HepG2 (cell line): ENCODE measurements around the gene IRX4. TPM values are rescaled to one million over a fixed set of nuclear protein-coding genes. Genes with fewer than 3 reads are reported as not detected.

Source experiments
- ATAC-seq: fragments of 200-7000 bp; cut with Tn5 transposase; 3 replicates; pipeline ENCODE4 v1.9.1; 2020; ENCODE audit warnings: mild to moderate bottlenecking, moderate library complexity
- BruUV-seq: library from RNA; stranded (reverse); fragments of 400-500 nt; replicated peaks from 2 replicates; lab custom pipeline; 2021; lab: Mats Ljungman, UMichigan
- CTCF ChIA-PET: fragments of 300-600 bp; formaldehyde crosslinking; extraction: SDS; loops from one replicate; lab custom pipeline; 2021; ENCODE audit warnings: low total read pairs, inconsistent platforms, low intra/inter-chr PET ratio; lab: Yijun Ruan, JAX
- POLR2A ChIA-PET: fragments of 350-600 bp; sonication (Branson Sonifier 250); formaldehyde crosslinking; loops from one replicate; lab custom pipeline; 2020; ENCODE audit warnings: antibody characterized with exemption, inconsistent platforms; lab: Yijun Ruan, JAX
- DNase-seq: peaks from one replicate; pipeline ENCODE4 v3.0.0-alpha.2; 2015; ENCODE audit warnings: low spot score
- FAIRE-seq: peaks from 3 replicates; lab custom pipeline; 2011; peaks lifted over from hg19 to GRCh38; lab: Jason Lieb, UNC
- H2AFZ ChIP-seq: one replicate; pipeline ENCODE4 v1.6.1; 2011; ENCODE audit warnings: low read length, inconsistent platforms
- H3K27ac ChIP-seq: fragments of 300-600 bp; 3 replicates; pipeline ENCODE4 v1.8.0; 2011; ENCODE audit warnings: mixed run types, mild to moderate bottlenecking, mixed read lengths, low read length, inconsistent platforms; ENCODE audit not compliant: insufficient read depth; ENCODE audit errors: extremely low read length
- H3K27me3 ChIP-seq, 2 experiments: fragments of 200-600 bp in 1 of 2; 2 replicates in 1 of 2; 3 replicates in 1 of 2; pipeline versions ENCODE4 v1.6.0 to v1.8.0; 2011; ENCODE audit warnings: low read length in 2 of 2, mild to moderate bottlenecking in 2 of 2, moderate library complexity in 2 of 2, inconsistent platforms in 1 of 2; ENCODE audit not compliant: insufficient read depth in 2 of 2, control insufficient read depth in 1 of 2
- H3K36me3 ChIP-seq, 2 experiments: fragments of 200-600 bp in 1 of 2; replicated peaks in 1 of 2; 2 replicates in 1 of 2; 3 replicates in 1 of 2; pipeline versions ENCODE4 v1.5.1 to v1.8.0; 2011; ENCODE audit warnings: low read length in 2 of 2, inconsistent platforms in 1 of 2; ENCODE audit not compliant: insufficient read depth in 2 of 2, control insufficient read depth in 1 of 2
- H3K4me1 ChIP-seq: 2 replicates; pipeline ENCODE4 v1.5.1; 2012; ENCODE audit warnings: low read length, inconsistent platforms; ENCODE audit not compliant: insufficient read depth
- H3K4me2 ChIP-seq: 2 replicates; pipeline ENCODE4 v1.6.0; 2011; ENCODE audit warnings: low read depth, low read length, inconsistent platforms
- H3K4me3 ChIP-seq, 3 experiments: fragments of 200-600 bp in 1 of 3; sonication (generic), shearing (Covaris generic) in 1 of 3; replicated peaks in 1 of 3; 2 replicates each; pipeline ENCODE4 v1.5.1; 2011 to 2016; ENCODE audit warnings: low read length in 3 of 3, inconsistent platforms in 2 of 3, low read depth in 2 of 3, mild to moderate bottlenecking in 2 of 3, control low read depth in 1 of 3, mixed read lengths in 1 of 3; ENCODE audit not compliant: insufficient read depth in 1 of 3
- H3K79me2 ChIP-seq: one replicate; pipeline ENCODE4 v1.6.1; 2011; ENCODE audit warnings: low read length, inconsistent platforms; ENCODE audit not compliant: insufficient read depth
- H3K9ac ChIP-seq: 2 replicates; pipeline ENCODE4 v1.6.0; 2011; ENCODE audit warnings: mild to moderate bottlenecking, low read depth, low read length, inconsistent platforms; ENCODE audit not compliant: insufficient read depth
- H3K9me3 ChIP-seq: 2 replicates; pipeline ENCODE4 v1.5.1; 2012; ENCODE audit warnings: mild to moderate bottlenecking, low read length
- H4K20me1 ChIP-seq: 2 replicates; pipeline ENCODE4 v1.6.0; 2011; ENCODE audit warnings: inconsistent platforms, mild to moderate bottlenecking, low read length, moderate library complexity; ENCODE audit not compliant: insufficient read depth
- MAZ ChIP-seq, 2 experiments: sonication (generic) in 1 of 2; formaldehyde crosslinking in 1 of 2; IDR thresholded peaks; 2 replicates each; pipeline versions ENCODE4 v1.5.0 to v1.6.1; 2012 to 2020; ENCODE audit warnings: low read depth in 2 of 2, mild to moderate bottlenecking in 2 of 2, borderline replicate concordance in 1 of 2, improper control_type of control experiment in 1 of 2, low read length in 1 of 2, missing genetic modification reagents in 1 of 2, moderate library complexity in 1 of 2
- MED8 ChIP-seq: sonication (generic); formaldehyde crosslinking; IDR thresholded peaks from 2 replicates; pipeline ENCODE4 v1.8.1; 2023; ENCODE audit warnings: mild to moderate bottlenecking, missing genetic modification reagents; ENCODE audit not compliant: insufficient replicate concordance
- MLXIP ChIP-seq: sonication (generic); formaldehyde crosslinking; IDR thresholded peaks from 2 replicates; pipeline ENCODE4 v1.9.0; 2021; ENCODE audit warnings: missing genetic modification reagents, borderline replicate concordance
- POLR2AphosphoS2 ChIP-seq: IDR thresholded peaks from 2 replicates; pipeline ENCODE4 v1.6.1; 2011; ENCODE audit warnings: low read depth, low read length, improper control_type of control experiment
- RORA ChIP-seq: sonication (generic); formaldehyde crosslinking; IDR thresholded peaks from 2 replicates; pipeline ENCODE4 v1.5.0; 2020; ENCODE audit warnings: mild to moderate bottlenecking, missing genetic modification reagents, moderate library complexity
- SMYD3 ChIP-seq: sonication (generic); formaldehyde crosslinking; IDR thresholded peaks from 2 replicates; pipeline ENCODE4 v1.8.1; 2023; ENCODE audit warnings: mild to moderate bottlenecking, missing genetic modification reagents
- ZMYM3 ChIP-seq: sonication (generic); formaldehyde crosslinking; IDR thresholded peaks from 2 replicates; pipeline ENCODE4 v1.5.1; 2020; ENCODE audit warnings: mild to moderate bottlenecking, missing genetic modification reagents
- ZNF367 ChIP-seq: sonication (generic); formaldehyde crosslinking; IDR thresholded peaks from 2 replicates; pipeline ENCODE4 v1.4.0; 2020; ENCODE audit warnings: missing genetic modification reagents, borderline replicate concordance
- ZNF451 ChIP-seq: sonication (generic); formaldehyde crosslinking; IDR thresholded peaks from 2 replicates; pipeline ENCODE4 v1.5.0; 2020; ENCODE audit warnings: mild to moderate bottlenecking, missing genetic modification reagents
- ZNF605 ChIP-seq: sonication (generic); formaldehyde crosslinking; IDR thresholded peaks from 2 replicates; pipeline ENCODE4 v1.8.0; 2022; ENCODE audit warnings: mild to moderate bottlenecking, missing genetic modification reagents
- ZNF660 ChIP-seq: sonication (generic); formaldehyde crosslinking; IDR thresholded peaks from 2 replicates; pipeline ENCODE4 v1.5.1; 2020; ENCODE audit warnings: mild to moderate bottlenecking, low read depth, missing genetic modification reagents, borderline replicate concordance
- ZNF7 ChIP-seq: IDR thresholded peaks from 2 replicates; pipeline ENCODE4 v1.6.1; 2016; ENCODE audit warnings: missing biosample characterization, missing genetic modification reagents
- ZSCAN31 ChIP-seq: sonication (generic); formaldehyde crosslinking; IDR thresholded peaks from 2 replicates; pipeline ENCODE4 v1.5.0; 2020; ENCODE audit warnings: low read depth, mild to moderate bottlenecking, missing genetic modification reagents
- WGBS: methylation state at CpG from one replicate; pipeline ENCODE4 v1.1.6; 2017; ENCODE audit warnings: low lambda C conversion rate; 5-methylcytosine and 5-hydroxymethylcytosine counted together
- in situ Hi-C: cut with HindIII; loops from 2 replicates; pipeline ENCODE4 v1.10.0; 2017; ENCODE audit warnings: low pct_unique_long_range_greater_than_20kb; ENCODE audit not compliant: extremely low pct_ligation_motif_present
- intact Hi-C: fragments of 100-400 bp; cut with micrococcal nuclease; formaldehyde crosslinking; loops from one replicate; pipeline ENCODE4 v1.10.0; 2022; ENCODE audit not compliant: unreplicated experiment
- polyA plus RNA-seq, 8 experiments: library from polyadenylated mRNA; depleted of rRNA in 3 of 8; stranded (reverse) in 7 of 8; unstranded in 1 of 8; fragments of >200 nt; fragmentation: Illumina TruSeq in 4 of 8; extraction: Trizol in 4 of 8; gene quantifications; 2 replicates each; pipeline versions ENCODE4 v1.2.1 to v1.2.3, GENCODE V29; 2011 to 2016; ENCODE audit warnings: low read depth in 4 of 8, missing spikeins in 1 of 8, mixed read lengths in 1 of 8; ENCODE audit not compliant: insufficient read depth in 1 of 8
- total RNA-seq, 5 experiments: library from RNA; depleted of rRNA; stranded (reverse); fragments of >200 nt; fragmentation: Illumina TruSeq; extraction: Trizol; gene quantifications; 2 replicates each; pipeline ENCODE4 v1.2.3, GENCODE V29; 2016; ENCODE audit warnings: low read depth in 1 of 5

Gene IRX4
- total and polyA plus RNA-seq, 2 of the 13 experiments (the other 11 are each of a cell fraction or from before 2014, with no cell fraction given): not detected

GRCh38 chr5:1923766-1924165 lies 41.0 kb upstream of the IRX4 start (continued):
- TF ChIP-seq MLXIP (CRISPR knock-in tag) (no peak), ZNF451 (CRISPR knock-in tag) (no peak), ZSCAN31 (CRISPR knock-in tag) (no peak), RORA (CRISPR knock-in tag) (no peak), ZNF660 (CRISPR knock-in tag) (no peak)
- TF ChIP-seq, all 625 proteins: peak for 0

- peaks cover 9 to 64% of the 10 kb centered on the region in 2 experiments; a peak in 4 of 5 replicates for H3K27me3 ChIP-seq
- ATAC-seq: no peak
- DNase-seq: no peak
- no peak overlapping the region for H3K4me3 ChIP-seq
- no peak overlapping the region for H3K9ac ChIP-seq
- no peak overlapping the region for H2AFZ ChIP-seq
- TF ChIP-seq SMYD3 (CRISPR knock-in tag) (no peak), MAZ (IDR thresholded peaks at IDR 0.05; ENCODE audit: borderline replicate concordance, low read depth, low read length) (no peak), MAZ (CRISPR knock-in tag; IDR thresholded peaks at IDR 0.05; ENCODE audit: low read depth) (no peak), ZNF605 (no peak), ZMYM3 (CRISPR knock-in tag) (no peak), ZNF7 (CRISPR knock-in tag) (no peak), MED8 (CRISPR knock-in tag) (no peak), ZNF367 (CRISPR knock-in tag) (no peak), POLR2AphosphoS2 (no peak)
- TF ChIP-seq, all 625 proteins: peak for 0
- no peak for FAIRE-seq
- Histone ChIP-seq H3K4me2 (no peak overlapping the region), H3K27ac (no peak overlapping the region), H3K36me3 (no peaks in the 10 kb centered on the region), H4K20me1 (no peaks in the 10 kb centered on the region), H3K9me3 (no peaks in the 10 kb centered on the region), H3K79me2 (no peaks in the 10 kb centered on the region), H3K4me1 (no peaks in the 10 kb centered on the region)
- CTCF ChIA-PET: no interaction called here
- in situ Hi-C loops: no loop called here
- BruUV-seq: no TSS peak
- WGBS: 13% methylated on average over 15 of the region's 15 CpGs
- intact Hi-C loops: no loop called here
- POLR2A ChIA-PET: no interaction called here
Observed at GRCh38 chr5:1923341-1923740, 40.6 kb upstream of the IRX4 start.
